ENCODE measurements around the gene TRPM5. TPM values are rescaled to one million over a fixed set of nuclear protein-coding genes. Genes with fewer than 3 reads are reported as not detected.

TRPM5 gene
- total RNA-seq, 1 donor from 2014 or later: 0.46 TPM

DNA sequence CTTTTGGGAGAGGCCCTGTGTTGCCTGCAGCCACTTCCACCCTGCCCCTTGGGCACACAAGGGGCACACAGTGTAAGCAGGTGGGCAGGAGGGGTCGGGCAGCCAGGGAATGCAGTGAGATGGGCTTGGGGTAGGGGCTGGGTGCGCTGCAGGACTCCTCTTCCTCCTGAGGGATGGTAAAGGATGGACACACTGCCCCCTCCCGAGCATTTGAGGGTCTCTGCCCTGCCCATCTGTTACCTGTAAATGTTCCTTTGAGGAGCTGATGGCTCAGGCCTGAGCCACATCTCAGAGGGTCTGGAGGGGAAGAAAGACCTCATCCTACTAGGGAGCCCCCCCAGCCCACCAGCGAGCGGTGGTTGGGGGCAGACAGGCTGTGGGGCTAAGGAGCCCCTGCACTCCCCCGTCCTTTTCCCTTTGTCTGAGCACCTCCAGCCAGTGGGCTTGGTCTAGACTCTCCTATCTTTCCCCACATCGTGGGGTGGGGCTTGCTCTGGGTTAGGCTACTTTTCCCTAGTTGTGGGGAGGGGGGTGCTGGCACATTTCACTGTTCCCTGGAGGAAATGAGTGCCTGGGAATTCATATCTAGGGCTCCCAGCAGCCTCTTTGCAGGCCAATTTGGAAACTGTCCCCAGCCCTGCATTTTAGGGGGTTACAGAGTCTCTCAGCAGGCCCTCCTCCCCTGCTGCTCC, 45.5 kb downstream of the TRPM5 start:
- Mint-ChIP-seq H3K4me3 (ENCODE audit: low read depth) (peak overlapping the region; percentile 85), H3K27me3 (no peaks in the 10 kb centered on the region), H3K27ac (peak overlapping the region; percentile 62), H3K9me3 (ENCODE audit: low read depth) (no peaks in the 10 kb centered on the region), H3K4me1 (ENCODE audit: low read depth) (peaks cover 4% of the 10 kb centered on the region), H3K36me3 (ENCODE audit: insufficient read depth) (peaks cover 1% of the 10 kb centered on the region)
- TF ChIP-seq, protein P1, sequence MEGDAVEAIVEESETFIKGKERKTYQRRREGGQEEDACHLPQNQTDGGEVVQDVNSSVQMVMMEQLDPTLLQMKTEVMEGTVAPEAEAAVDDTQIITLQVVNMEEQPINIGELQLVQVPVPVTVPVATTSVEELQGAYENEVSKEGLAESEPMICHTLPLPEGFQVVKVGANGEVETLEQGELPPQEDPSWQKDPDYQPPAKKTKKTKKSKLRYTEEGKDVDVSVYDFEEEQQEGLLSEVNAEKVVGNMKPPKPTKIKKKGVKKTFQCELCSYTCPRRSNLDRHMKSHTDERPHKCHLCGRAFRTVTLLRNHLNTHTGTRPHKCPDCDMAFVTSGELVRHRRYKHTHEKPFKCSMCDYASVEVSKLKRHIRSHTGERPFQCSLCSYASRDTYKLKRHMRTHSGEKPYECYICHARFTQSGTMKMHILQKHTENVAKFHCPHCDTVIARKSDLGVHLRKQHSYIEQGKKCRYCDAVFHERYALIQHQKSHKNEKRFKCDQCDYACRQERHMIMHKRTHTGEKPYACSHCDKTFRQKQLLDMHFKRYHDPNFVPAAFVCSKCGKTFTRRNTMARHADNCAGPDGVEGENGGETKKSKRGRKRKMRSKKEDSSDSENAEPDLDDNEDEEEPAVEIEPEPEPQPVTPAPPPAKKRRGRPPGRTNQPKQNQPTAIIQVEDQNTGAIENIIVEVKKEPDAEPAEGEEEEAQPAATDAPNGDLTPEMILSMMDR (IDR thresholded peaks at IDR 0.05; ENCODE audit: unreplicated experiment): no peak
- DNase-seq (ENCODE audit: low spot score, unreplicated experiment): no peak

DNA sequence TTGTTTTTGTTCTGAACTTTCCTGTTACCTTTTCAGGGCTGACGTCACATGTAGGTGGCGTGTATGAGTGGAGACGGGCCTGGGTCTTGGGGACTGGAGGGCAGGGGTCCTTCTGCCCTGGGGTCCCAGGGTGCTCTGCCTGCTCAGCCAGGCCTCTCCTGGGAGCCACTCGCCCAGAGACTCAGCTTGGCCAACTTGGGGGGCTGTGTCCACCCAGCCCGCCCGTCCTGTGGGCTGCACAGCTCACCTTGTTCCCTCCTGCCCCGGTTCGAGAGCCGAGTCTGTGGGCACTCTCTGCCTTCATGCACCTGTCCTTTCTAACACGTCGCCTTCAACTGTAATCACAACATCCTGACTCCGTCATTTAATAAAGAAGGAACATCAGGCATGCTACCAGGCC, 47.3 kb downstream of the TRPM5 start:
- no peaks in the 10 kb centered on the region for H3K27me3 Mint-ChIP-seq
- no peaks in the 10 kb centered on the region for H3K36me3 Mint-ChIP-seq (ENCODE audit: insufficient read depth)
- no peak overlapping the region for H3K4me3 Mint-ChIP-seq (ENCODE audit: low read depth)
- no peak overlapping the region for H3K27ac Mint-ChIP-seq
- H3K9me3 Mint-ChIP-seq (ENCODE audit: low read depth): no peaks in the 10 kb centered on the region
- DNase-seq (ENCODE audit: low spot score, unreplicated experiment): no peak
- TF ChIP-seq, protein P1 (IDR thresholded peaks at IDR 0.05; ENCODE audit: unreplicated experiment): no peak
- H3K4me1 Mint-ChIP-seq (ENCODE audit: low read depth): peaks cover 4% of the 10 kb centered on the region

DNA sequence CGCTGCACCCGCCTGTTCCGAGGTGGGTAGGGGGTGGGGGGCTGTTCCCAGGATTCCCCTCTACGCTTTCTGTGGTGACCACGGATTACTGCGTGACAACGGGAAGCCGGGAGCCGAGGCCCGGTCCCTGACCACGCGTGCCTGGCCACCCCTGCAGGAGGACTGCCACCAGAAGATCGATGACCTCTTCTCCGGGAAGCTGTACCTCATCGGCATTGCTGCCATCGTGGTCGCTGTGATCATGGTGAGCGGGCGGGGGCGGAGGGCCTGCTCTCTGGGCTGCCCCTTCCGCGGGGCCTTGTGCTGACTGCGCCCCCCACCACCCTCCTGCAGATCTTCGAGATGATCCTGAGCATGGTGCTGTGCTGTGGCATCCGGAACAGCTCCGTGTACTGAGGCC, 47.8 kb downstream of the TRPM5 start:
- Mint-ChIP-seq H3K36me3 (ENCODE audit: insufficient read depth) (no peaks in the 10 kb centered on the region), H3K27me3 (no peaks in the 10 kb centered on the region), H3K9me3 (ENCODE audit: low read depth) (no peaks in the 10 kb centered on the region), H3K27ac (no peak overlapping the region), H3K4me1 (ENCODE audit: low read depth) (peaks cover 2% of the 10 kb centered on the region), H3K4me3 (ENCODE audit: low read depth) (no peak overlapping the region)
- DNase-seq (ENCODE audit: low spot score, unreplicated experiment): no peak
- TF ChIP-seq, protein P1 (IDR thresholded peaks at IDR 0.05; ENCODE audit: unreplicated experiment): no peak

GRCh38 chr11:2395856-2396255, 48.5 kb downstream of the TRPM5 start:
- no peaks in the 10 kb centered on the region for H3K36me3 Mint-ChIP-seq (ENCODE audit: insufficient read depth)
- H3K27ac Mint-ChIP-seq: no peak overlapping the region
- no peak for DNase-seq (ENCODE audit: low spot score, unreplicated experiment)
- H3K4me3 Mint-ChIP-seq (ENCODE audit: low read depth): no peak overlapping the region
- H3K27me3 Mint-ChIP-seq: no peaks in the 10 kb centered on the region
- no peaks in the 10 kb centered on the region for H3K4me1 Mint-ChIP-seq (ENCODE audit: low read depth)
- no peaks in the 10 kb centered on the region for H3K9me3 Mint-ChIP-seq (ENCODE audit: low read depth)
- TF ChIP-seq, protein P1 (IDR thresholded peaks at IDR 0.05; ENCODE audit: unreplicated experiment): no peak

DNA sequence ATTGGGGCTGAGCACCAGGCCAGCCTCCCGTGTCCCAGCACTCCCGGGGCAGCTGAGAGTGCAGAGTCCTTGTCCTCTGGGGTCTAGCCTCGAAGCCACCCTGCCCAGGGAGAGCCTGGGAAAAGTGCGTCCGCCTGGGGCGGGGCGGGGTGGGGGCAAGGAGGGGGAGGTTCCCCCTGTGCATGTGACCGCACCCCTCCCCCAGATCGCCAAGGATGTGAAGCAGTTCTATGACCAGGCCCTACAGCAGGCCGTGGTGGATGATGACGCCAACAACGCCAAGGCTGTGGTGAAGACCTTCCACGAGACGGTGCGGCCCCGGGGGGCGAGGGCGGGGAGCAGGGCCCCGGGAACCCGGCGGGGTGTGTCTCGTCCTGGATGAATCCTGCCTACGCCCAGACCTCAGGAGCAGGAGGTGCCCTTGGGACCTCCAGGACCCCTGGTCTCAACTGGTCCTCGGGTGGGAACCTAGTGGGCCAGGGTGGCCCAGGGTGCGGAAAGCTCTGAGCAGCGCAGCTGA, 49.0 kb downstream of the TRPM5 start:
- TF ChIP-seq, protein P1 (IDR thresholded peaks at IDR 0.05; ENCODE audit: unreplicated experiment): no peak
- H3K4me1 Mint-ChIP-seq (ENCODE audit: low read depth): no peaks in the 10 kb centered on the region
- H3K36me3 Mint-ChIP-seq (ENCODE audit: insufficient read depth): no peaks in the 10 kb centered on the region
- no peaks in the 10 kb centered on the region for H3K9me3 Mint-ChIP-seq (ENCODE audit: low read depth)
- H3K27ac Mint-ChIP-seq: no peak overlapping the region
- no peak for DNase-seq (ENCODE audit: low spot score, unreplicated experiment)
- no peaks in the 10 kb centered on the region for H3K27me3 Mint-ChIP-seq
- no peak overlapping the region for H3K4me3 Mint-ChIP-seq (ENCODE audit: low read depth)

All from progenitor cell of endocrine pancreas (in vitro differentiated cells).